GM12878 (cell line): ENCODE results near the gene CNR2. TPM values are rescaled to one million over a fixed set of nuclear protein-coding genes. Genes with fewer than 3 reads are reported as not detected.

Source experiments
- BHLHE40 ChIP-seq, 2 experiments: fragments of 450-650 bp in 1 of 2; IDR thresholded peaks; 2 replicates each; pipeline ENCODE4 v1.6.1; 2011 to 2017; ENCODE audit warnings: low read depth in 2 of 2, borderline replicate concordance in 1 of 2, improper control_type of control experiment in 1 of 2, low read length in 1 of 2, mild to moderate bottlenecking in 1 of 2
- CBX5 ChIP-seq: sonication (generic); IDR thresholded peaks from 2 replicates; pipeline ENCODE4 v1.6.1; 2016; ENCODE audit warnings: low read depth, moderate library complexity, mild to moderate bottlenecking, inconsistent platforms
- CEBPB ChIP-seq, 2 experiments: fragments of 150-350 bp in 1 of 2; IDR thresholded peaks; 2 replicates each; pipeline ENCODE4 v1.6.1; 2012 to 2014; ENCODE audit warnings: low read depth in 2 of 2, low read length in 2 of 2, borderline replicate concordance in 1 of 2, inconsistent platforms in 1 of 2
- DPF2 ChIP-seq: fragments of 450-650 bp; IDR thresholded peaks from 2 replicates; pipeline ENCODE4 v1.6.1; 2017; ENCODE audit warnings: mild to moderate bottlenecking
- EED ChIP-seq: sonication (generic); IDR thresholded peaks from 2 replicates; pipeline ENCODE4 v1.6.1; 2016; ENCODE audit warnings: antibody characterized with exemption, low read depth
- ESRRA ChIP-seq: IDR thresholded peaks from 2 replicates; pipeline ENCODE4 v1.6.1; 2012; ENCODE audit warnings: mild to moderate bottlenecking, low read length, improper control_type of control experiment
- HCFC1 ChIP-seq: fragments of 150-350 bp; IDR thresholded peaks from 2 replicates; pipeline ENCODE4 v1.6.1; 2014; ENCODE audit warnings: low read length
- NFIC ChIP-seq: IDR thresholded peaks from 2 replicates; pipeline ENCODE4 v1.6.1; 2012; ENCODE audit warnings: low read depth, mild to moderate bottlenecking, inconsistent platforms, low read length, moderate library complexity
- NR2F1 ChIP-seq: fragments of 450-650 bp; conservative IDR thresholded peaks from 2 replicates; pipeline ENCODE4 v1.6.1; 2017; ENCODE audit warnings: mild to moderate bottlenecking
- POU2F2 ChIP-seq: IDR thresholded peaks from 3 replicates; pipeline ENCODE4 v1.6.1; 2011; ENCODE audit warnings: low read depth, mild to moderate bottlenecking, low read length, borderline replicate concordance
- SRF ChIP-seq, 2 experiments: IDR thresholded peaks; 2 replicates each; pipeline ENCODE4 v1.6.1; 2011; ENCODE audit warnings: low read depth in 2 of 2, low read length in 2 of 2, mild to moderate bottlenecking in 1 of 2, moderate library complexity in 1 of 2
- STAT1 ChIP-seq: fragments of 450-650 bp; conservative IDR thresholded peaks from 2 replicates; pipeline ENCODE4 v1.6.1; 2014; ENCODE audit warnings: antibody characterized with exemption, mild to moderate bottlenecking
- polyA plus RNA-seq, 11 experiments: library from polyadenylated mRNA; depleted of rRNA in 4 of 11; unstranded in 6 of 11; stranded (reverse) in 5 of 11; fragments of >200 nt; fragmentation: Nextera tagmentation in 4 of 11; fragmentation: Illumina TruSeq in 1 of 11; extraction: Ambion mirVana in 4 of 11; extraction: Trizol in 1 of 11; gene quantifications; 1 replicate in 1 of 11; 2 replicates in 10 of 11; pipeline versions ENCODE4 v1.2.1 to v1.2.3, GENCODE V29; 2011 to 2016; ENCODE audit warnings: inconsistent platforms in 2 of 11, missing spikeins in 2 of 11, low read depth in 1 of 11
- total RNA-seq, 4 experiments: library from RNA; depleted of rRNA in 3 of 4; stranded (reverse); fragments of >200 nt in 3 of 4; fragmentation: Illumina TruSeq in 1 of 4; extraction: Trizol in 1 of 4; gene quantifications; 2 replicates each; pipeline versions ENCODE4 v1.2.1 to v1.2.3, GENCODE V29; 2013 to 2021
- TF ChIP-seq, protein P1 (sequence below): IDR thresholded peaks from 2 replicates; pipeline ENCODE4 v1.6.1; 2012; ENCODE audit warnings: improper control_type of control experiment, low read depth, low read length; ENCODE audit not compliant: insufficient replicate concordance
- TF ChIP-seq, protein P2 (sequence below): fragments of 450-650 bp; IDR thresholded peaks from 2 replicates; pipeline ENCODE4 v1.6.1; 2016; ENCODE audit warnings: mild to moderate bottlenecking
- TF ChIP-seq, protein P3 (sequence below): fragments of 450-650 bp; IDR thresholded peaks from 2 replicates; pipeline ENCODE4 v1.6.1; 2017; ENCODE audit warnings: antibody characterized with exemption, mild to moderate bottlenecking, moderate library complexity
- TF ChIP-seq, protein P4 (sequence below): IDR thresholded peaks from 2 replicates; pipeline ENCODE4 v1.6.1; 2011; ENCODE audit warnings: mild to moderate bottlenecking, low read depth, low read length, moderate library complexity; ENCODE audit not compliant: insufficient replicate concordance

CNR2 gene
- total and polyA plus RNA-seq, 10 of the 15 experiments (the other 5 are each of a cell fraction or from before 2014, with no cell fraction given): 0.46 to 19.8 (median 12.2) TPM

DNA sequence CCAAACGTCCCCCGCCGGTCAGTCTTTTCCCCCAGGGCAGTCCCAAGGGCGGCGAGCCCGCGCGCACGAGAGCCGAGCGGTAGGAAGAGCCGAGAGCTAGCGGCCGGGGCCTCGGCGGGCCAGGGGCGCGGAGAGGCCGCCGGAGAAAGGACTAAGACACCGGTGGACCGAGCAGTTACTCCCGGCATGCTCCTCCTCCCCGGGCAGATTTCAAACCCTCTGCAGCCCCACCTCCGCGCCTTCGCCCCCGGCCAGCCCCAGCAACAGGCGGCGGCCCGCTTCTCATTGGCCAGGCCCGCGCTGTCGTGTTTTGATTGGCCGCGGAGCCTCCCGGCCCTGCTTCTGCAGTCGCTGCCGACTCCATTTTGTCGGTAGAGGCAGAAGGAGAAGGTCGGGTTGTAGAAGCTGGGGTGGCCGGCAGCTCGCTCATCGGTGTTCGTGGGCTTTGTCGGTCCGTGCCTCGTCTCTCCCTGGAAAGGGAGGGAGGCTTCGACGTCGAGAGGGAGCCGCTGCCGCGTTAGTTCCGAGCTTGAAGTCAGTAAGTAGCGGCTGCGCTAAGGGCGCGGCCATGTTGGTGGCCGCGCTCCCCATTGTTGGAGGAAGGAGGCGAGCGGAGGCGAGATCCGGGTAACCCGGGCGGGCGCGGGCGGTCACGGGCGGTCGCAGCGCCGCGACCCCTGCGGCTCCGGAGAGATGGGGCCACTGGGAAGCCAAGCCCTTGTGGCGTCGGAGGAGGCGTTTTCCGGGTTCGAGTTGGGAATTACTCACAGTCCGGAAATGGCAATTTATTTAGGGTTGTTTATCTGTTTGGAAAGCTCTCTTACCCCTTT is 46.5 kb upstream of the CNR2 start, which contains the start of gene PNRC2 (continued):
- TF ChIP-seq, protein P1, sequence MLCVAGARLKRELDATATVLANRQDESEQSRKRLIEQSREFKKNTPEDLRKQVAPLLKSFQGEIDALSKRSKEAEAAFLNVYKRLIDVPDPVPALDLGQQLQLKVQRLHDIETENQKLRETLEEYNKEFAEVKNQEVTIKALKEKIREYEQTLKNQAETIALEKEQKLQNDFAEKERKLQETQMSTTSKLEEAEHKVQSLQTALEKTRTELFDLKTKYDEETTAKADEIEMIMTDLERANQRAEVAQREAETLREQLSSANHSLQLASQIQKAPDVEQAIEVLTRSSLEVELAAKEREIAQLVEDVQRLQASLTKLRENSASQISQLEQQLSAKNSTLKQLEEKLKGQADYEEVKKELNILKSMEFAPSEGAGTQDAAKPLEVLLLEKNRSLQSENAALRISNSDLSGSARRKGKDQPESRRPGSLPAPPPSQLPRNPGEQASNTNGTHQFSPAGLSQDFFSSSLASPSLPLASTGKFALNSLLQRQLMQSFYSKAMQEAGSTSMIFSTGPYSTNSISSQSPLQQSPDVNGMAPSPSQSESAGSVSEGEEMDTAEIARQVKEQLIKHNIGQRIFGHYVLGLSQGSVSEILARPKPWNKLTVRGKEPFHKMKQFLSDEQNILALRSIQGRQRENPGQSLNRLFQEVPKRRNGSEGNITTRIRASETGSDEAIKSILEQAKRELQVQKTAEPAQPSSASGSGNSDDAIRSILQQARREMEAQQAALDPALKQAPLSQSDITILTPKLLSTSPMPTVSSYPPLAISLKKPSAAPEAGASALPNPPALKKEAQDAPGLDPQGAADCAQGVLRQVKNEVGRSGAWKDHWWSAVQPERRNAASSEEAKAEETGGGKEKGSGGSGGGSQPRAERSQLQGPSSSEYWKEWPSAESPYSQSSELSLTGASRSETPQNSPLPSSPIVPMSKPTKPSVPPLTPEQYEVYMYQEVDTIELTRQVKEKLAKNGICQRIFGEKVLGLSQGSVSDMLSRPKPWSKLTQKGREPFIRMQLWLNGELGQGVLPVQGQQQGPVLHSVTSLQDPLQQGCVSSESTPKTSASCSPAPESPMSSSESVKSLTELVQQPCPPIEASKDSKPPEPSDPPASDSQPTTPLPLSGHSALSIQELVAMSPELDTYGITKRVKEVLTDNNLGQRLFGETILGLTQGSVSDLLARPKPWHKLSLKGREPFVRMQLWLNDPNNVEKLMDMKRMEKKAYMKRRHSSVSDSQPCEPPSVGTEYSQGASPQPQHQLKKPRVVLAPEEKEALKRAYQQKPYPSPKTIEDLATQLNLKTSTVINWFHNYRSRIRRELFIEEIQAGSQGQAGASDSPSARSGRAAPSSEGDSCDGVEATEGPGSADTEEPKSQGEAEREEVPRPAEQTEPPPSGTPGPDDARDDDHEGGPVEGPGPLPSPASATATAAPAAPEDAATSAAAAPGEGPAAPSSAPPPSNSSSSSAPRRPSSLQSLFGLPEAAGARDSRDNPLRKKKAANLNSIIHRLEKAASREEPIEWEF: no peak
- TF ChIP-seq, protein P2, sequence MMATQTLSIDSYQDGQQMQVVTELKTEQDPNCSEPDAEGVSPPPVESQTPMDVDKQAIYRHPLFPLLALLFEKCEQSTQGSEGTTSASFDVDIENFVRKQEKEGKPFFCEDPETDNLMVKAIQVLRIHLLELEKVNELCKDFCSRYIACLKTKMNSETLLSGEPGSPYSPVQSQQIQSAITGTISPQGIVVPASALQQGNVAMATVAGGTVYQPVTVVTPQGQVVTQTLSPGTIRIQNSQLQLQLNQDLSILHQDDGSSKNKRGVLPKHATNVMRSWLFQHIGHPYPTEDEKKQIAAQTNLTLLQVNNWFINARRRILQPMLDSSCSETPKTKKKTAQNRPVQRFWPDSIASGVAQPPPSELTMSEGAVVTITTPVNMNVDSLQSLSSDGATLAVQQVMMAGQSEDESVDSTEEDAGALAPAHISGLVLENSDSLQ: no peak
- TF ChIP-seq BHLHE40 (IDR thresholded peaks at IDR 0.05; ENCODE audit: borderline replicate concordance in 1 of 2, low read depth in 2 of 2, low read length in 1 of 2): peak in 1 of 2 experiments; percentile 67; a peak in 2 of 4 replicates
- TF ChIP-seq NFIC: peak; percentile 41; the same call in 1 of the 2 replicates
- peak; percentile 78; the same call in 2 of the 3 replicates for TF ChIP-seq POU2F2
- peak; percentile 65 for TF ChIP-seq NR2F1
- TF ChIP-seq EED: peak; percentile 52; the same call in 1 of the 2 replicates
- TF ChIP-seq SRF (IDR thresholded peaks at IDR 0.05; ENCODE audit: low read depth in 2 of 2, low read length in 2 of 2): no peak
- peak; percentile 59; the same call in 1 of the 2 replicates for TF ChIP-seq ESRRA
- TF ChIP-seq CEBPB (IDR thresholded peaks at IDR 0.05; ENCODE audit: borderline replicate concordance in 1 of 2, low read depth in 2 of 2, low read length in 2 of 2): peak in 1 of 2 experiments; percentile 75; a peak in 1 of 4 replicates
- peak; percentile 77; the same call in 1 of the 2 replicates for TF ChIP-seq STAT1
- TF ChIP-seq, protein P3, sequence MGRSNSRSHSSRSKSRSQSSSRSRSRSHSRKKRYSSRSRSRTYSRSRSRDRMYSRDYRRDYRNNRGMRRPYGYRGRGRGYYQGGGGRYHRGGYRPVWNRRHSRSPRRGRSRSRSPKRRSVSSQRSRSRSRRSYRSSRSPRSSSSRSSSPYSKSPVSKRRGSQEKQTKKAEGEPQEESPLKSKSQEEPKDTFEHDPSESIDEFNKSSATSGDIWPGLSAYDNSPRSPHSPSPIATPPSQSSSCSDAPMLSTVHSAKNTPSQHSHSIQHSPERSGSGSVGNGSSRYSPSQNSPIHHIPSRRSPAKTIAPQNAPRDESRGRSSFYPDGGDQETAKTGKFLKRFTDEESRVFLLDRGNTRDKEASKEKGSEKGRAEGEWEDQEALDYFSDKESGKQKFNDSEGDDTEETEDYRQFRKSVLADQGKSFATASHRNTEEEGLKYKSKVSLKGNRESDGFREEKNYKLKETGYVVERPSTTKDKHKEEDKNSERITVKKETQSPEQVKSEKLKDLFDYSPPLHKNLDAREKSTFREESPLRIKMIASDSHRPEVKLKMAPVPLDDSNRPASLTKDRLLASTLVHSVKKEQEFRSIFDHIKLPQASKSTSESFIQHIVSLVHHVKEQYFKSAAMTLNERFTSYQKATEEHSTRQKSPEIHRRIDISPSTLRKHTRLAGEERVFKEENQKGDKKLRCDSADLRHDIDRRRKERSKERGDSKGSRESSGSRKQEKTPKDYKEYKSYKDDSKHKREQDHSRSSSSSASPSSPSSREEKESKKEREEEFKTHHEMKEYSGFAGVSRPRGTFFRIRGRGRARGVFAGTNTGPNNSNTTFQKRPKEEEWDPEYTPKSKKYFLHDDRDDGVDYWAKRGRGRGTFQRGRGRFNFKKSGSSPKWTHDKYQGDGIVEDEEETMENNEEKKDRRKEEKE: no peak
- TF ChIP-seq DPF2: no peak; the same call in 1 of the 2 replicates
- no peak for TF ChIP-seq CBX5
- TF ChIP-seq, protein P4, sequence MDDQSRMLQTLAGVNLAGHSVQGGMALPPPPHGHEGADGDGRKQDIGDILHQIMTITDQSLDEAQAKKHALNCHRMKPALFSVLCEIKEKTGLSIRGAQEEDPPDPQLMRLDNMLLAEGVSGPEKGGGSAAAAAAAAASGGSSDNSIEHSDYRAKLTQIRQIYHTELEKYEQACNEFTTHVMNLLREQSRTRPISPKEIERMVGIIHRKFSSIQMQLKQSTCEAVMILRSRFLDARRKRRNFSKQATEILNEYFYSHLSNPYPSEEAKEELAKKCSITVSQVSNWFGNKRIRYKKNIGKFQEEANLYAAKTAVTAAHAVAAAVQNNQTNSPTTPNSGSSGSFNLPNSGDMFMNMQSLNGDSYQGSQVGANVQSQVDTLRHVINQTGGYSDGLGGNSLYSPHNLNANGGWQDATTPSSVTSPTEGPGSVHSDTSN: no peak
- TF ChIP-seq HCFC1: peak; percentile 23; the same call in 1 of the 2 replicates
